Measurements from ENCODE around the gene ANO1. TPM values are rescaled to one million over a fixed set of nuclear protein-coding genes. Genes with fewer than 3 reads are reported as not detected.
A peak's percentile ranks its signal among the peaks of the same experiment; 100 is the strongest.

The ANO1 gene
- total RNA-seq, 1 donor from 2014 or later, result 1.2 TPM

DNA sequence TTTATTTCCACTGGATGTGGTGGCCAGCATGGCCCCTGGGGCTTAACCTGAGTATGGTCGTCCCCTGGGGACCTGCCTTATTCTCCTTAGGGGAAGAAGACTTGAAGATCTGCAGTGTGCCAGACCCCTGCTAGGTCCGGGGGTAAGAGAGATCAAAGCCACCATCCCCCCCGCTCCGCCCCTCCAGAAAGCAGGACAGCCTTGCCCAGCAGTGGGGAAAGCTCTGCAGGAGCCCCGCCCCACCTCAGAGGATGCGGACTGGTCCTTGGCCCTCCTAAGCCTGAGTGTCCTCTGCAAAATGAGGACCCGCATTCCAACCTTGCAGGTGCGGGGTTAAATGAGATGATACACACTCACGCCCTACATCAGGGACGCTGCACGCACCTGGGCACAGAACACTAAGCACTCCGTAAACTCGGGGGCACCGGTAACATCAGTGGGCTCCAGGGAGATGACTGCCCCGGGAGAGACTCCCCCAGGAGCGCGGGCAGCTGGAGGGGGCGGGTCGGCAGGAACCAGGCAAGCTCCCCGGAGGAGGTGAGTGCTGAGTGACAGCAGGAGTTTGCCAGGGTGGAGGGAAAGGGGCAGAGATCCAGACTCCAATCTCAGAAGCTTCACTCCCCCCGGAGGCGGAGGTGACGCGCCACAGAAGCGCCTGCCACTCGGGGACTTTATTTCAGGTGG lies 564 bp upstream of the ANO1 start:
- no peak overlapping the region for H3K4me3 ChIP-seq (ENCODE audit: low read depth, low read length)
- DNase-seq (ENCODE audit: low read depth), result no peak
- TF ChIP-seq, protein P1, sequence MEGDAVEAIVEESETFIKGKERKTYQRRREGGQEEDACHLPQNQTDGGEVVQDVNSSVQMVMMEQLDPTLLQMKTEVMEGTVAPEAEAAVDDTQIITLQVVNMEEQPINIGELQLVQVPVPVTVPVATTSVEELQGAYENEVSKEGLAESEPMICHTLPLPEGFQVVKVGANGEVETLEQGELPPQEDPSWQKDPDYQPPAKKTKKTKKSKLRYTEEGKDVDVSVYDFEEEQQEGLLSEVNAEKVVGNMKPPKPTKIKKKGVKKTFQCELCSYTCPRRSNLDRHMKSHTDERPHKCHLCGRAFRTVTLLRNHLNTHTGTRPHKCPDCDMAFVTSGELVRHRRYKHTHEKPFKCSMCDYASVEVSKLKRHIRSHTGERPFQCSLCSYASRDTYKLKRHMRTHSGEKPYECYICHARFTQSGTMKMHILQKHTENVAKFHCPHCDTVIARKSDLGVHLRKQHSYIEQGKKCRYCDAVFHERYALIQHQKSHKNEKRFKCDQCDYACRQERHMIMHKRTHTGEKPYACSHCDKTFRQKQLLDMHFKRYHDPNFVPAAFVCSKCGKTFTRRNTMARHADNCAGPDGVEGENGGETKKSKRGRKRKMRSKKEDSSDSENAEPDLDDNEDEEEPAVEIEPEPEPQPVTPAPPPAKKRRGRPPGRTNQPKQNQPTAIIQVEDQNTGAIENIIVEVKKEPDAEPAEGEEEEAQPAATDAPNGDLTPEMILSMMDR (conservative IDR thresholded peaks at IDR 0.05; ENCODE audit: low read depth, low read length), result no peak

DNA sequence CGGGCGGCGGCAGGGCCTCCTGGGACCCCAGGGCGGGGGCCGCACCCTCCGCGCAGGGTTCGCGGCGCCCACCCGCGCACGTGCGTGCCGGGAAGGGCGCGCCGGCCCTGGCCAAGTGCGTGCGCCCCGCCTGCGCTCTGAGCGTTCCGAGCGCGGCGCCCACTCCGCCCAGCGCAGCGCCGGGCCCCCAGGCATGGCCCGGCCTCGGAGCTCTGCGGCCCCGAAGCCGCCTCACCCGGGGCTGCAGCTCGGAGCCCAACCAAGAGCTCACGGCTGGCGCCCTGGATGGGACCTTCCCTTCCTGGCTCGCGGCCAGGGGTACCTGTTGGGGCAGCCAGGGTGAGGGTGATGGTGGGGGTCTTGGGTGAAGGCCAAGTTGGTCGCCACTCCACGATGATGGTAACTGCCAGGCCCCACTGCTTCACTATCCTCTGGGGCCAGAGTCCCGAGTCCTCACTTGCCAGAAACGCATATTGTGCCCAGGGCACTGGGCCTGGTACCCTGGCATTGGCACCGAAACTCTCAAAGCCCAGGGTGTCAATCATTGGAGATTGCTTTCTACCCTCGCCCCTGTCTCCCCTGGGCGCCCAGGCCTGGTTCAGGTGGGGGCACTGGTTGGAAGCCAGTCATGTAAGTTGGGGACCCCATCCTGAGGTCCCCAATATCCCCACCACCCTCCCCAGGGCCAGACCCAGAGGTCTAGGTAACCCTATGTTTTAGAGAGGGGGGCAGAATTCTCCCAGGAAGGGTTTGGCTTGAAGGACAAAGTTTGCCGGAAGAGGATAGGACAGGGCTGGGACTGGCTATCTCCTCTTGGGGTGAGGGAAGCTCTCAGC lies 882 bp downstream of the ANO1 start:
- H3K4me3 ChIP-seq (ENCODE audit: low read depth, low read length), result no peak overlapping the region
- no peak for DNase-seq (ENCODE audit: low read depth)
- TF ChIP-seq, protein P1 (conservative IDR thresholded peaks at IDR 0.05; ENCODE audit: low read depth, low read length), result no peak

GRCh38 chr11:70079691-70080090 lies 1.6 kb downstream of the ANO1 start:
- TF ChIP-seq, protein P1 (conservative IDR thresholded peaks at IDR 0.05; ENCODE audit: low read depth, low read length), result no peak
- DNase-seq (ENCODE audit: low read depth), result no peak
- no peak overlapping the region for H3K4me3 ChIP-seq (ENCODE audit: low read depth, low read length)

DNA sequence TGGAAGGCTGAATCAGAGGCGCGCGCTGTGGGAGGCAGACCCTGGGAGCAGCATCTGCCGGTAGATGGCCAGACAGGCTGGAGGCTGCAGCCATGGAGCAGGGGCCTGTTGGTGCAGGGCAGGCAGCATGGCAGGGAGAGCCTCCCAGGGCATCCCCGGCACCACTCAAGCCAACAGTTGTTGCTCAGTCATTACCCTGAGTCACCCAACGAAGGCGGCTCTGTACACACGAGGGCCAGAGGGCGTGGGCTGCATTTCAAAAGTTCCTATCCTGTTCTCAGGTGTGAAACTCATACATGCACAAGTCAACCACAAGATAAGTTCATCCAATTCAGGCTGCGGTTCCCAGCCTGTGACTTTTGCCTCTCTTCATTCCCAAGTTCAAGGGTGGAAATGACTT lies 2.6 kb downstream of the ANO1 start:
- TF ChIP-seq, protein P1 (conservative IDR thresholded peaks at IDR 0.05; ENCODE audit: low read depth, low read length), result no peak
- H3K4me3 ChIP-seq (ENCODE audit: low read depth, low read length), result no peak overlapping the region
- no peak for DNase-seq (ENCODE audit: low read depth)

DNA sequence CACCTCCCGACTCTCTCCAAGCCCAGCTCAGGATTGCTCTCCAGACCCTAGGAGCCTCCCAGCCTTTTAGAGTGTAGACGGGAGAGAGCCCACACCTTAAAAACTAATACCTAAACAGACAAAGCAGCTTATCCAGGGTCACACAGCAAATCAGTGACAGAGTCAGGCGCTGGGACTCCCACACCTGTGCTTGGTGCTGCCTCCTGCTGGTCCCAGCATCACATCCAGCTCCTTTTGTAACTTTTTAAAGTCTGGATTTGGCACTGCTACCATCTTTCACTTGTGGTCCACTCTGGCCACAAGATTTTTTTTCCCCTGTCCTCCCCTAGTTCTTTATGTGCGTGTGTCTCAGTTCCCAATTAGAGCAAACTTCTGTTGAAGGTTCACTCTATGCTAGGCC lies 4.7 kb downstream of the ANO1 start:
- TF ChIP-seq, protein P1 (conservative IDR thresholded peaks at IDR 0.05; ENCODE audit: low read depth, low read length), result peak; percentile 42
- no peak overlapping the region for H3K4me3 ChIP-seq (ENCODE audit: low read depth, low read length)
- no peak for DNase-seq (ENCODE audit: low read depth)

DNA sequence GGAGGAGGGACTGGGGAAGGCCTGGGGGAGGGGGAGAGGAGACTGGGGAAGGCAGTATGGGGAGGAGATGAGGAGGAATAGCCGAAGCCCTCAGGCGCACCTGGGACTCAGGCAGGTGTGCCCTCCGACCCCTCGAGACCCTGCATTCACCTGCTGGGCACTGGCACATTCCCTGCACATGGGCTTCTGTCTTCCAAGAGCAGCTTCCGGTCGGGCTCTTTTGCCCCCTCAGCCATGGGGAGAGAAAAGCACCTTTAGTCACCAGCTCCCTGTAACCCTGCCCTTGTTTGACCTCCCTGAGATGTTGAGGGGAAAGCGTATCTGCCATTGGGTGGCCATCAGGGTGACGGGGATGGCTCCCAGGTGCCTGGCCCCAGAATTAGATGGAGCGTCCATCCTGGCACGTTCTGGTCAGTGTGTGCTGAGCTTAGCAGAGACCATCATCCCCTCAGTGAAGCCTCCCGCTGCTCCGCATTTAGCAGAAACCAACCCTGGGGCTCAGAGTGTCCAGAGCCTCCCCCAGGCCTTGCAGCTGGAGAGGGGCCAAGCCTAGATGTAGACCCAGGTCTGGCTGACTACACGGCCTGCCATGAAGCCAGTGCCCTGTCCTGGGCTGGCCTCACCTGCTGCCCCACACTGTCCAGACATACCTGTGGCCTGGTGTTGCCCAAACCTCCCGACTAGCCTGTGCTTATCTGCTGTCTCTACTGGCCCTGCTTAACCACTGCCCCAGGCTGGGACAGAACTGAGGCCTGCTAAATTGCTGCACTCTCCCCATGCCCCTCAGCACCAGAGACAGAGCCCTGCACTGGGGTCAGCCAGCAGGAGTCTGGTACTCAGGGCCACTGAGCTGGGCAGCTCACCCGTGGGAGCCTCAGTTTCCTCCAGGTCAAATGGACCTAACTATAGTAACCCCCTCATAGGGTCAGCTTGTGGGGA lies 6.2 kb downstream of the ANO1 start:
- TF ChIP-seq, protein P1 (conservative IDR thresholded peaks at IDR 0.05; ENCODE audit: low read depth, low read length), result no peak
- no peak overlapping the region for H3K4me3 ChIP-seq (ENCODE audit: low read depth, low read length)
- no peak for DNase-seq (ENCODE audit: low read depth)

Measured in epithelial cell of proximal tubule (primary cell).